ENCODE results near the gene NDUFS2. TPM values are rescaled to one million over a fixed set of nuclear protein-coding genes. Genes with fewer than 3 reads are reported as not detected.

Gene NDUFS2
- total and polyA plus RNA-seq, 9 of the 15 experiments (the other 6 are each of a cell fraction or from before 2014, with no cell fraction given) = 70.0 to 176 (median 141) TPM

DNA sequence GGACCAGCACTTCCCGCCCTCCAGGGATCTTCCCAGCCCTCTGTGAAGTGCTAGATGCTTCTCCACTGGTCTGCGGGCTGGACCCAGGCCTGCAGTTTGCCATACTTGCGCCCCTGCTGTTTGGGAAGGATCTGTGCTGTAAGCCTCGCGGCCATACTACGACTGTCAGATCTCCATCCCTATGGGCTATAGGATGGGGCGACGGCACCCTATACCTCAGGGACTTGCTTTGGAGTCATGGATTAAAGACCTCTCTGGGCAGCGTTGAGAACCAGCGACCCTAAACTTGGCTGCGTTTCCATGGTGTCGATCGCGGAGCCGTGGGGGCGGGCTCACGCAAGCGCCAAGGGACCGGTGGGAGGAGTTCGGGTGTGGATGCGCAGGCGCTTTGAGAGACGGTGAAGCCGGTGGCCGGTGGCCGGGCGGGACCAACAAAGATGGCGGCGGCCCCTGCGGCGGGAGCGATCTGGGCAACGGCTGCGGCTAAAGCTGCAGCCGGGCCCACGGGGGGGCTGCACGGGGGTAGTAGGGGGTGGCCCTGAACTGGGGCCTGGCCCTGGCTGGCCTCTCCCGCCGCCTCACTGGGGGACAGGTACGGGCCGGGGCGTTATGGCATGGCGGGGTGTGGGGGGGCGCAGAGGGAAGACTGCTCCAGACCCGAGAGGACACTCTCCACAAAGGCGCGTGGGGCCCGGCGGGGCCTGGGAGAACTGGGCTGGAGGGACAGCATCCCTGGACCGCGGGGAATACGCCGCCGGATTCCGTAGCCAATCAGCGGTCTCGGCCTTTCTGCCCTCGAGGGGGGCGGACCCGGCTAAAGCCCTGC is 42.9 kb upstream of the NDUFS2 start, which contains the start of gene USP21 (continued):
- TF ChIP-seq TAF9B (IDR thresholded peaks at IDR 0.05; ENCODE audit: partially characterized antibody) = peak; percentile 98
- 0 out of 2 replicates have a peak, but pooled peaks have one; percentile 34 for TF ChIP-seq TCF7 (IDR thresholded peaks at IDR 0.05; ENCODE audit: borderline replicate concordance)
- TF ChIP-seq ZNF77 (CRISPR knock-in tag; IDR thresholded peaks at IDR 0.05) = no peak
- no peak for TF ChIP-seq RBM15 (IDR thresholded peaks at IDR 0.05; ENCODE audit: insufficient read depth, low read length)
- TF ChIP-seq PHF8 (IDR thresholded peaks at IDR 0.05; ENCODE audit: borderline replicate concordance, low read length) = peak; percentile 76; the same call in 1 of the 2 replicates
- TF ChIP-seq, protein P1, sequence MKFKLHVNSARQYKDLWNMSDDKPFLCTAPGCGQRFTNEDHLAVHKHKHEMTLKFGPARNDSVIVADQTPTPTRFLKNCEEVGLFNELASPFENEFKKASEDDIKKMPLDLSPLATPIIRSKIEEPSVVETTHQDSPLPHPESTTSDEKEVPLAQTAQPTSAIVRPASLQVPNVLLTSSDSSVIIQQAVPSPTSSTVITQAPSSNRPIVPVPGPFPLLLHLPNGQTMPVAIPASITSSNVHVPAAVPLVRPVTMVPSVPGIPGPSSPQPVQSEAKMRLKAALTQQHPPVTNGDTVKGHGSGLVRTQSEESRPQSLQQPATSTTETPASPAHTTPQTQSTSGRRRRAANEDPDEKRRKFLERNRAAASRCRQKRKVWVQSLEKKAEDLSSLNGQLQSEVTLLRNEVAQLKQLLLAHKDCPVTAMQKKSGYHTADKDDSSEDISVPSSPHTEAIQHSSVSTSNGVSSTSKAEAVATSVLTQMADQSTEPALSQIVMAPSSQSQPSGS (CRISPR knock-in tag; IDR thresholded peaks at IDR 0.05) = no peak
- peak; percentile 29 for TF ChIP-seq SAP30 (IDR thresholded peaks at IDR 0.05; ENCODE audit: borderline replicate concordance, insufficient read depth, low read depth, low read length, poor library complexity, severe bottlenecking)
- TF ChIP-seq, protein P2, sequence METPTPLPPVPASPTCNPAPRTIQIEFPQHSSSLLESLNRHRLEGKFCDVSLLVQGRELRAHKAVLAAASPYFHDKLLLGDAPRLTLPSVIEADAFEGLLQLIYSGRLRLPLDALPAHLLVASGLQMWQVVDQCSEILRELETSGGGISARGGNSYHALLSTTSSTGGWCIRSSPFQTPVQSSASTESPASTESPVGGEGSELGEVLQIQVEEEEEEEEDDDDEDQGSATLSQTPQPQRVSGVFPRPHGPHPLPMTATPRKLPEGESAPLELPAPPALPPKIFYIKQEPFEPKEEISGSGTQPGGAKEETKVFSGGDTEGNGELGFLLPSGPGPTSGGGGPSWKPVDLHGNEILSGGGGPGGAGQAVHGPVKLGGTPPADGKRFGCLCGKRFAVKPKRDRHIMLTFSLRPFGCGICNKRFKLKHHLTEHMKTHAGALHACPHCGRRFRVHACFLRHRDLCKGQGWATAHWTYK (CRISPR knock-in tag; IDR thresholded peaks at IDR 0.05) = 0 out of 2 replicates have a peak, but pooled peaks have one; percentile 14
- no peak for TF ChIP-seq SNIP1 (IDR thresholded peaks at IDR 0.05; ENCODE audit: low read depth)
- TF ChIP-seq, protein P3, sequence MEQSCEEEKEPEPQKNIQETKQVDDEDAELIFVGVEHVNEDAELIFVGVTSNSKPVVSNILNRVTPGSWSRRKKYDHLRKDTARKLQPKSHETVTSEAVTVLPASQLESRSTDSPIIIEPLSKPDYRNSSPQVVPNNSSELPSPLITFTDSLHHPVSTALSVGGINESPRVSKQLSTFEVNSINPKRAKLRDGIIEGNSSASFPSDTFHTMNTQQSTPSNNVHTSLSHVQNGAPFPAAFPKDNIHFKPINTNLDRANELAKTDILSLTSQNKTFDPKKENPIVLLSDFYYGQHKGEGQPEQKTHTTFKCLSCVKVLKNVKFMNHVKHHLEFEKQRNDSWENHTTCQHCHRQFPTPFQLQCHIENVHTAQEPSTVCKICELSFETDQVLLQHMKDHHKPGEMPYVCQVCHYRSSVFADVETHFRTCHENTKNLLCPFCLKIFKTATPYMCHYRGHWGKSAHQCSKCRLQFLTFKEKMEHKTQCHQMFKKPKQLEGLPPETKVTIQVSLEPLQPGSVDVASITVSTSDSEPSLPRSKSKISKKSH (CRISPR knock-in tag; IDR thresholded peaks at IDR 0.05) = no peak
- TF ChIP-seq CEBPB (tag; IDR thresholded peaks at IDR 0.05) = no peak
- peak; percentile 4; the same call in 1 of the 2 replicates for TF ChIP-seq MYNN (IDR thresholded peaks at IDR 0.05)
- TF ChIP-seq MYNN (CRISPR knock-in tag; IDR thresholded peaks at IDR 0.05) = no peak
- peak; percentile 68; the same call in 1 of the 2 replicates for TF ChIP-seq MBD2 (IDR thresholded peaks at IDR 0.05; ENCODE audit: borderline replicate concordance, low read depth)
- TF ChIP-seq YY1 (IDR thresholded peaks at IDR 0.05; ENCODE audit: borderline replicate concordance in 1 of 3, control insufficient read depth in 1 of 3, extremely low read depth in 1 of 3, insufficient read depth in 3 of 3, insufficient read length in 1 of 3, insufficient replicate concordance in 2 of 3, low read depth in 1 of 3, low read length in 2 of 3) = peak; percentile 94 to 98 (median 98)
- peak; percentile 83 for TF ChIP-seq SUPT5H (IDR thresholded peaks at IDR 0.05)
- TF ChIP-seq ZNF384 (IDR thresholded peaks at IDR 0.05; ENCODE audit: low read depth, low read length) = 0 out of 2 replicates have a peak, but pooled peaks have one; percentile 14
- TF ChIP-seq PHTF2 (CRISPR knock-in tag; IDR thresholded peaks at IDR 0.05) = no peak
- TF ChIP-seq ATF1 (CRISPR knock-in tag; IDR thresholded peaks at IDR 0.05) = no peak
- TF ChIP-seq ATF1 (tag; IDR thresholded peaks at IDR 0.05) = peak; percentile 23; the same call in 1 of the 2 replicates
- no peak for TF ChIP-seq U2AF1 (optimal IDR thresholded peaks at IDR 0.05; ENCODE audit: low read depth, low read length)
- TF ChIP-seq POU5F1 (IDR thresholded peaks at IDR 0.05; ENCODE audit: borderline replicate concordance, low read depth, low read length, partially characterized antibody) = peak; percentile 77
- TF ChIP-seq, protein P4, sequence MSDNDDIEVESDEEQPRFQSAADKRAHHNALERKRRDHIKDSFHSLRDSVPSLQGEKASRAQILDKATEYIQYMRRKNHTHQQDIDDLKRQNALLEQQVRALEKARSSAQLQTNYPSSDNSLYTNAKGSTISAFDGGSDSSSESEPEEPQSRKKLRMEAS (CRISPR knock-in tag; IDR thresholded peaks at IDR 0.05) = peak; percentile 66
